MCF 10A (cell line): ENCODE measurements around the gene SOS1. TPM values are rescaled to one million over a fixed set of nuclear protein-coding genes. Genes with fewer than 3 reads are reported as not detected.
"Not testable (repeated sequence)": the region's sequence is repeated elsewhere in the genome, so short reads cannot be mapped to it uniquely, and the experiment has no call there.

Experiments
- BruUV-seq: library from RNA; stranded (reverse); fragments of 400-500 nt; replicated peaks from 2 replicates; lab custom pipeline; 2021; lab: Mats Ljungman, UMichigan
- CTCF ChIA-PET: fragments of 300-600 bp; sonication (Branson Sonifier 250); formaldehyde crosslinking; extraction: SDS; loops from one replicate; lab custom pipeline; 2021; ENCODE audit warnings: antibody characterized with exemption, inconsistent platforms; lab: Yijun Ruan, JAX
- POLR2A ChIA-PET: fragments of 300-600, 350-650 bp; sonication (Branson Sonifier 250); formaldehyde crosslinking; extraction: SDS; loops from one replicate; lab custom pipeline; 2020; ENCODE audit warnings: antibody characterized with exemption, inconsistent platforms; lab: Yijun Ruan, JAX
- DNase-seq: peaks from one replicate; pipeline ENCODE4 v3.0.0-alpha.2; 2018; ENCODE audit not compliant: unreplicated experiment
- H3K27ac Mint-ChIP-seq: one replicate; pipeline ENCODE4 v1.8.0; 2022; ENCODE audit warnings: mild to moderate bottlenecking, low read depth, mixed read lengths; ENCODE audit not compliant: unreplicated experiment
- H3K27me3 Mint-ChIP-seq: one replicate; pipeline ENCODE4 v1.8.0; 2022; ENCODE audit warnings: mixed read lengths; ENCODE audit not compliant: insufficient read depth, unreplicated experiment
- H3K36me3 Mint-ChIP-seq: one replicate; pipeline ENCODE4 v1.8.0; 2022; ENCODE audit warnings: mild to moderate bottlenecking, moderate library complexity, mixed read lengths; ENCODE audit not compliant: insufficient read depth, unreplicated experiment
- H3K4me1 Mint-ChIP-seq: one replicate; pipeline ENCODE4 v1.8.0; 2022; ENCODE audit warnings: mixed read lengths; ENCODE audit not compliant: insufficient read depth, unreplicated experiment
- H3K4me3 Mint-ChIP-seq: one replicate; pipeline ENCODE4 v1.8.0; 2022; ENCODE audit warnings: mild to moderate bottlenecking, moderate library complexity, mixed read lengths; ENCODE audit not compliant: unreplicated experiment
- H3K9me3 Mint-ChIP-seq: one replicate; pipeline ENCODE4 v1.8.0; 2022; ENCODE audit warnings: mixed read lengths; ENCODE audit not compliant: unreplicated experiment
- CTCF ChIP-seq: fragments of 200-600 bp; IDR thresholded peaks from one replicate; pipeline ENCODE4 v1.8.0; 2022; ENCODE audit warnings: antibody characterized with exemption, mild to moderate bottlenecking; ENCODE audit not compliant: unreplicated experiment
- intact Hi-C: fragments of 100-400 bp; cut with micrococcal nuclease; formaldehyde crosslinking; loops from 2 replicates; pipeline ENCODE4 v1.14.1; 2022
- total RNA-seq: library from RNA; stranded (reverse); gene quantifications from 2 replicates; pipeline ENCODE4 v1.2.3, GENCODE V29; 2022

The SOS1 gene
- total RNA-seq, 1 experiment from 2014 or later, result 18.5 TPM

DNA sequence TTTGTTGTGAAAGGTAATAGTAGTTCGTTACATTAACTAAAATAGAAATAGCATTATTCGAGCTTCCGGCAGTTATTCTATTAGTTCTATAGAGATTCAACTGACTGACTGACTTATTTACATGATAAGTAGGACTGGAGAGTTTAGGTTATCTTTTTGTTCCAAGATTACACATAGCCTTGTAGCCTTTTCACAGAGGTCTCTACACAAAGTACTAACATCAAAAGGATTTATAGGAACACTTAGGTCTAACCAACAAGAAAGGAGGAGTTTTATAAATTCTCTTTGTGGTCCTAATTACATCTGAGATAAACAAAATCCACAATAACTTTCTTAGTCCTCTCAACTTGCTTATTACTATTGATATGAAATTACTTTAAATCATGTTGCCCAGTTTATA is 62.8 kb downstream of the SOS1 start:
- Mint-ChIP-seq H3K27ac (no peak overlapping the region), H3K27me3 (no peaks in the 10 kb centered on the region), H3K36me3 (peaks cover 20% of the 10 kb centered on the region), H3K4me1 (no peaks in the 10 kb centered on the region), H3K9me3 (no peaks in the 10 kb centered on the region), H3K4me3 (no peak overlapping the region)
- intact Hi-C loops, result loop anchor here (2.0 to 5.0 kb wide), 2 partner anchors 67 to 111 kb away; no protein-coding TSS in a partner anchor
- ChIA-PET POLR2A (interaction anchor here (1.0 to 2.2 kb wide), 2 partner anchors 62 to 172 kb away, joined by 3 to 20 read pairs; partner anchors contain the start of gene SOS1), CTCF (interaction anchor here (0.6 to 10.7 kb wide), 11 partner anchors 37 to 631 kb away, joined by 3 to 184 read pairs (median 4); no protein-coding TSS in a partner anchor)
- no TSS peak for BruUV-seq
- no peak for TF ChIP-seq CTCF
- DNase-seq, result no peak

DNA sequence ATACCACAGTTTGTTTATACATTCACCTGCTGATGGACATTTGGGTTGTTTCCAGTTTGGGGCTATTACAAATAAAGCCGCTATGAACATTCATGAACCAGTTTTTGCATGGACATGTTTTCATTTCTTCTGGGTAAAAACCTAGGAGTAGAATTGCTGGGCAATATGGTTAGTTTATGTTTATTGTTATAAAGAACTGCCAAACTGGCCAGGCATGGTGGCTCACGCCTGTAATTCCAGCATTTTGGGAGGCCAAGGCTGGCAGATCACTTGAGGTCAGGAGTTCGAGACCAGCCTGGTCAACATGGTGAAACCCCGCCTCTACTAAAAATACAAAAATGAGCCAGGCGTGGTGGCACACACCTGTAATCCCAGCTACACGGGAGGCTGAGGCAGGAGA is 68.2 kb downstream of the SOS1 start:
- CTCF ChIA-PET, H3K4me1 Mint-ChIP-seq, intact Hi-C loops, H3K27ac Mint-ChIP-seq, POLR2A ChIA-PET, H3K27me3 Mint-ChIP-seq, H3K4me3 Mint-ChIP-seq, BruUV-seq, H3K9me3 Mint-ChIP-seq, DNase-seq: not testable (repeated sequence)
- H3K36me3 Mint-ChIP-seq, result peaks cover 55% of the 10 kb centered on the region

DNA sequence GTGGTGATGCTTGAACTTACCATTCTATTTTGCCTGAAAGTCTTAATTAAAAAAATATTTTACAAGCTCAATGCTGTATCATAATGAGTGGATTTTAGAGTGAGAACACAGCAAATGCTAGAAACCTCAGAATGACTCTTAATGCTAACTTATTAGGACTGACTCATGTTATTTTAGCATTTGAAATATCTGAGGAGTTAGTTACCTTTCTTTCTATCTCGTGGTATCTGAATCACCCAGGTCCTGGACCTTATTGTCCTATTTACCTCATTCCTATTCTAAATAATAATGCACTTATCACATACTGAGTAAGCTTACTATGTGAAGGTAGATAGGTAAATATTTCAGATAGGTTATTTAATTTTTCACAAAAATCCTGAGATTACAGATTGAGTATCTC is 70.7 kb downstream of the SOS1 start:
- CTCF ChIA-PET, result interaction anchor here (1.2 kb wide), 2 partner anchors 177 to 180 kb away, joined by 4 read pairs; no protein-coding TSS in a partner anchor
- no TSS peak for BruUV-seq

DNA sequence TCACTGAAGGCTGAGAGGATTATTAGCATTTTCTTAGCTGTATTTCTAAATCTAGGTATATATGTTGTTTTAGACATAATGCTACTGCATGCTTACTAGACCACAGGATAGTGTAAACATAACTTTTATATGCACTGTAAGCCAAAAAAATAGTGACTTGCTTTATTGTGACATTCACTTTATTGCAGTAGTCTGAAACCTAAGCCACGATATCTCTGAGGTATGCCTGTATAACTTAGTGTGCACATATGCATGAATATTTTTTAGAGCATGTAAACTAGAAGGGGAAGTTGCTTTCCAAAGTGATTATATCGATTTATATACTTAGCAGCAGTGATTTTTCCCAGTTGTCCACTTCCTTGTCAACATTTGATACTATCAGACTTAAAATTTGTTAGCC is 81.8 kb downstream of the SOS1 start:
- no peak for TF ChIP-seq CTCF

More for the DNA sequence above, 70.7 kb downstream of the SOS1 start:
- Mint-ChIP-seq H3K27me3 (no peaks in the 10 kb centered on the region), H3K36me3 (peaks cover 68% of the 10 kb centered on the region), H3K4me1 (no peaks in the 10 kb centered on the region), H3K27ac (no peak overlapping the region), H3K9me3 (no peaks in the 10 kb centered on the region), H3K4me3 (no peak overlapping the region)
- TF ChIP-seq CTCF, result no peak
- POLR2A ChIA-PET, result no interaction called here
- DNase-seq, result no peak
- intact Hi-C loops, result no loop called here

More for the DNA sequence above, 81.8 kb downstream of the SOS1 start:
- no peaks in the 10 kb centered on the region for H3K4me1 Mint-ChIP-seq
- POLR2A ChIA-PET, result interaction anchor here (1.3 kb wide), 1 partner anchor 9 kb away, joined by 5 read pairs; no protein-coding TSS in a partner anchor
- intact Hi-C loops, result no loop called here
- CTCF ChIA-PET, result interaction anchor here (0.5 to 1.7 kb wide), 3 partner anchors 154 to 191 kb away, joined by 4 read pairs; no protein-coding TSS in a partner anchor
- no peak overlapping the region for H3K27ac Mint-ChIP-seq
- no peaks in the 10 kb centered on the region for H3K9me3 Mint-ChIP-seq
- no peak overlapping the region for H3K4me3 Mint-ChIP-seq
- no peak for DNase-seq
- BruUV-seq, result no TSS peak
- no peaks in the 10 kb centered on the region for H3K27me3 Mint-ChIP-seq
- peaks cover 11% of the 10 kb centered on the region for H3K36me3 Mint-ChIP-seq
